Neutrophil (primary cell): ENCODE data around the gene CABLES1.
"Not testable (repeated sequence)": the region's sequence is repeated elsewhere in the genome, so short reads cannot be mapped to it uniquely, and the experiment has no call there.

Experiments used
- H3K27ac ChIP-seq: fragments of 200-600 bp; sonication (generic); 2 replicates; pipeline ENCODE4 v1.5.1; 2016; ENCODE audit warnings: mild to moderate bottlenecking, moderate library complexity
- H3K27me3 ChIP-seq: fragments of 200-600 bp; sonication (generic); 2 replicates; pipeline ENCODE4 v1.6.0; 2016; ENCODE audit warnings: mild to moderate bottlenecking
- H3K36me3 ChIP-seq: fragments of 200-600 bp; sonication (generic); 2 replicates; pipeline ENCODE4 v1.5.1; 2017
- H3K4me1 ChIP-seq, 2 experiments: fragments of 200-600 bp in 1 of 2; sonication (generic) in 1 of 2; 1 replicate in 1 of 2; 2 replicates in 1 of 2; pipeline versions ENCODE4 v1.5.1 to v1.6.1; 2013 to 2016; ENCODE audit warnings: low read depth in 1 of 2, low read length in 1 of 2, mild to moderate bottlenecking in 1 of 2, moderate library complexity in 1 of 2; ENCODE audit not compliant: control insufficient read depth in 1 of 2, insufficient read depth in 1 of 2
- H3K4me3 ChIP-seq, 2 experiments: fragments of 200-600 bp in 1 of 2; sonication (generic) in 1 of 2; 1 replicate in 1 of 2; 2 replicates in 1 of 2; pipeline ENCODE4 v1.5.1; 2013 to 2016; ENCODE audit warnings: low read depth in 1 of 2, low read length in 1 of 2, mild to moderate bottlenecking in 1 of 2, moderate library complexity in 1 of 2
- H3K9me3 ChIP-seq: fragments of 200-600 bp; sonication (generic); 2 replicates; pipeline ENCODE4 v1.5.1; 2016
- CTCF ChIP-seq: fragments of 200-600 bp; sonication (generic); IDR thresholded peaks from 2 replicates; pipeline ENCODE4 v1.5.1; 2016; ENCODE audit warnings: antibody characterized with exemption

The CABLES1 gene

GRCh38 chr18:23107718-23108117 lies 27.6 kb upstream of the CABLES1 start:
- Histone ChIP-seq H3K27ac (no peak overlapping the region), H3K36me3 (no peaks in the 10 kb centered on the region), H3K9me3 (no peaks in the 10 kb centered on the region), H3K4me3 (no peak overlapping the region), H3K27me3 (peaks cover 8% of the 10 kb centered on the region), H3K4me1 (no peaks in the 10 kb centered on the region)
- TF ChIP-seq CTCF = no peak

GRCh38 chr18:23108496-23108895 lies 26.8 kb upstream of the CABLES1 start:
- H3K4me3 ChIP-seq = no peak overlapping the region
- H3K27ac ChIP-seq = no peak overlapping the region
- H3K36me3 ChIP-seq = no peaks in the 10 kb centered on the region
- H3K4me1 ChIP-seq = no peaks in the 10 kb centered on the region
- no peak for TF ChIP-seq CTCF
- peaks cover 10% of the 10 kb centered on the region for H3K27me3 ChIP-seq
- no peaks in the 10 kb centered on the region for H3K9me3 ChIP-seq

GRCh38 chr18:23109163-23109562 lies 26.1 kb upstream of the CABLES1 start:
- not testable (repeated sequence) for H3K9me3 ChIP-seq, H3K4me1 ChIP-seq, H3K27ac ChIP-seq, H3K4me3 ChIP-seq, H3K36me3 ChIP-seq
- peaks cover 17% of the 10 kb centered on the region for H3K27me3 ChIP-seq

- no peak overlapping the region for H3K4me3 ChIP-seq
- peaks cover 17% of the 10 kb centered on the region for H3K27me3 ChIP-seq
- TF ChIP-seq CTCF = no peak
- no peaks in the 10 kb centered on the region for H3K36me3 ChIP-seq
- no peaks in the 10 kb centered on the region for H3K9me3 ChIP-seq
- H3K27ac ChIP-seq = no peak overlapping the region
- H3K4me1 ChIP-seq = no peaks in the 10 kb centered on the region
Observed at GRCh38 chr18:23113576-23113975, 21.7 kb upstream of the CABLES1 start.

GRCh38 chr18:23114171-23114881 lies 21.0 kb upstream of the CABLES1 start:
- Histone ChIP-seq H3K4me3 (no peak overlapping the region), H3K36me3 (no peaks in the 10 kb centered on the region), H3K9me3 (no peaks in the 10 kb centered on the region), H3K4me1 (no peaks in the 10 kb centered on the region), H3K27me3 (peaks cover 17% of the 10 kb centered on the region), H3K27ac (no peak overlapping the region)
- TF ChIP-seq CTCF = no peak

- TF ChIP-seq CTCF = no peak
- H3K36me3 ChIP-seq = no peaks in the 10 kb centered on the region
- no peak overlapping the region for H3K4me3 ChIP-seq
- no peaks in the 10 kb centered on the region for H3K9me3 ChIP-seq
- H3K27me3 ChIP-seq = peaks cover 17% of the 10 kb centered on the region
- H3K4me1 ChIP-seq = no peaks in the 10 kb centered on the region
- no peak overlapping the region for H3K27ac ChIP-seq
Observed at GRCh38 chr18:23114911-23115310, 20.4 kb upstream of the CABLES1 start.
